Keratinocyte (primary cell): ENCODE data around the gene INIP. TPM values are rescaled to one million over a fixed set of nuclear protein-coding genes. Genes with fewer than 3 reads are reported as not detected.
A peak's percentile ranks its signal among the peaks of the same experiment; 100 is the strongest.

Source experiments
- DNase-seq: peaks from one replicate; pipeline ENCODE4 v3.0.0-alpha.2; 2011; ENCODE audit warnings: low read depth, missing footprints, low spot score
- FAIRE-seq: peaks from 2 replicates; lab custom pipeline; 2011; peaks lifted over from hg19 to GRCh38; lab: Jason Lieb, UNC
- H2AFZ ChIP-seq: 2 replicates; pipeline ENCODE4 v1.6.0; 2012; ENCODE audit warnings: low read length, control low read depth, inconsistent platforms; ENCODE audit not compliant: control insufficient read depth
- H3K27ac ChIP-seq: 2 replicates; pipeline ENCODE4 v1.5.1; 2011; ENCODE audit warnings: low read length; ENCODE audit not compliant: control insufficient read depth, insufficient read depth
- H3K27me3 ChIP-seq: 3 replicates; pipeline ENCODE4 v1.6.0; 2011; ENCODE audit warnings: low read length; ENCODE audit not compliant: control insufficient read depth, insufficient read depth; ENCODE audit errors: extremely low read depth
- H3K36me3 ChIP-seq, 2 experiments: 2 replicates in 1 of 2; 3 replicates in 1 of 2; pipeline ENCODE4 v1.5.1; 2011; ENCODE audit warnings: low read length in 2 of 2, mild to moderate bottlenecking in 1 of 2; ENCODE audit not compliant: control insufficient read depth in 2 of 2, insufficient read depth in 2 of 2; ENCODE audit errors: extremely low read depth in 1 of 2
- H3K4me1 ChIP-seq: 3 replicates; pipeline ENCODE4 v1.5.1; 2011; ENCODE audit warnings: low read length; ENCODE audit not compliant: control insufficient read depth, insufficient read depth; ENCODE audit errors: extremely low read depth
- H3K4me2 ChIP-seq: 3 replicates; pipeline ENCODE4 v1.6.0; 2011; ENCODE audit warnings: low read depth, low read length; ENCODE audit not compliant: control insufficient read depth, insufficient read depth; ENCODE audit errors: extremely low read depth
- H3K4me3 ChIP-seq, 3 experiments: fragments of 200-600 bp in 1 of 3; sonication (generic) in 1 of 3; 2 replicates in 2 of 3; 3 replicates in 1 of 3; pipeline ENCODE4 v1.5.1; 2011 to 2016; ENCODE audit warnings: low read length in 3 of 3, mild to moderate bottlenecking in 3 of 3, control low read depth in 2 of 3, inconsistent platforms in 1 of 3, low read depth in 1 of 3, mixed read lengths in 1 of 3, mixed run types in 1 of 3, moderate library complexity in 1 of 3; ENCODE audit not compliant: control insufficient read depth in 2 of 3, insufficient read depth in 2 of 3; ENCODE audit errors: extremely low read depth in 1 of 3
- H3K79me2 ChIP-seq: 2 replicates; pipeline ENCODE4 v1.6.0; 2012; ENCODE audit warnings: low read length; ENCODE audit not compliant: control insufficient read depth, insufficient read depth
- H3K9ac ChIP-seq: 3 replicates; pipeline ENCODE4 v1.6.0; 2011; ENCODE audit warnings: low read length; ENCODE audit not compliant: control insufficient read depth, insufficient read depth; ENCODE audit errors: extremely low read depth
- H3K9me1 ChIP-seq: 3 replicates; pipeline ENCODE4 v1.6.0; 2011; ENCODE audit warnings: low read length; ENCODE audit not compliant: control insufficient read depth, insufficient read depth; ENCODE audit errors: extremely low read depth
- H3K9me3 ChIP-seq: 2 replicates; pipeline ENCODE4 v1.5.1; 2012; ENCODE audit warnings: low read depth, low read length; ENCODE audit not compliant: control insufficient read depth
- H4K20me1 ChIP-seq: 3 replicates; pipeline ENCODE4 v1.6.0; 2011; ENCODE audit warnings: low read length; ENCODE audit not compliant: control insufficient read depth, insufficient read depth; ENCODE audit errors: extremely low read depth
- EZH2 ChIP-seq: IDR thresholded peaks from one replicate; pipeline ENCODE4 v1.6.1; 2012; ENCODE audit warnings: inconsistent platforms, mild to moderate bottlenecking, low read length, moderate library complexity
- dilution Hi-C: fragments of 300-500 bp; cut with MboI; formaldehyde crosslinking; loops from one replicate; pipeline ENCODE4 v1.7.0; 2020; ENCODE audit warnings: low sequenced_read_pairs; ENCODE audit not compliant: extremely low pct_ligation_motif_present
- polyA plus RNA-seq, 5 experiments: library from polyadenylated mRNA; depleted of rRNA in 3 of 5; stranded (reverse) in 3 of 5; stranded (forward) in 1 of 5; unstranded in 1 of 5; fragments of >200 nt; gene quantifications; 1 replicate in 1 of 5; 2 replicates in 3 of 5; 3 replicates in 1 of 5; pipeline versions ENCODE4 v1.2.1 to v1.2.3, GENCODE V29; 2011 to 2012; ENCODE audit warnings: missing spikeins in 2 of 5, low read depth in 1 of 5, low replicate concordance in 1 of 5
- TF ChIP-seq, protein P1 (sequence below), 3 experiments: IDR thresholded peaks in 1 of 3; conservative IDR thresholded peaks in 1 of 3; optimal IDR thresholded peaks in 1 of 3; 2 replicates in 2 of 3; 3 replicates in 1 of 3; pipeline versions ENCODE3 to v1.5.1; 2011; ENCODE audit warnings: low read length in 3 of 3, mild to moderate bottlenecking in 3 of 3, moderate library complexity in 2 of 3, control low read depth in 1 of 3, inconsistent platforms in 1 of 3; ENCODE audit not compliant: insufficient read depth in 2 of 3; ENCODE audit errors: extremely low read depth in 1 of 3

The INIP gene
- polyA plus RNA-seq, 1 donor (not counting 4 experiments of a cell fraction or from before 2014, with no cell fraction given) = 22.0 TPM

DNA sequence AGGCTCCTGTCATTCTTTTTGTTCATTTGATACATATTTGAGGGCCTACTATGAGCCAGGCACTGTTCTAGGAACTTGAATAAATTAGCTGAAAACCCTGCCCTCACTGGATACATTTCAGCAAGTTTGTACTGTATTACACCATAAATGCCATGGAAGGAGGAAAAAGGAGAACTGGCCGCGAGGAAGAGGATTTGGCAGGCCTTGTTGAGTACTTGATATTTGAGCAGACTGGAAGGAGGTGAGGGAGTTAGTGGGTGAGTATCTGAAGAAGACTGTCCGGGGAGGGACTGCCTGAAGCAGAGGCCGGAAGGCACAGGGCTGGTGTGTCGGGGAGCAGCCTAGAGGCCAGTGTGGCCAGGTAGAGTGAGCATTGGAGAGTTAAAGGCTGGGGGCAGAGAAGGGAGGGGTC is 37.1 kb upstream of the INIP start:
- Histone ChIP-seq H4K20me1 (no peaks in the 10 kb centered on the region), H3K9me1 (no peaks in the 10 kb centered on the region), H3K4me1 (peaks cover 63% of the 10 kb centered on the region), H3K27me3 (no peaks in the 10 kb centered on the region), H3K4me3 (peak overlapping the region; percentile 42 to 67 (median 64)), H2AFZ (no peak overlapping the region), H3K27ac (peak overlapping the region; percentile 78), H3K9ac (peak overlapping the region; percentile 66), H3K4me2 (peak overlapping the region; percentile 77), H3K79me2 (peaks cover 50% of the 10 kb centered on the region), H3K9me3 (no peaks in the 10 kb centered on the region), H3K36me3 (peaks cover 2 to 7% of the 10 kb centered on the region in 2 experiments)
- DNase-seq (no peak), FAIRE-seq (no peak)
- TF ChIP-seq, protein P1, sequence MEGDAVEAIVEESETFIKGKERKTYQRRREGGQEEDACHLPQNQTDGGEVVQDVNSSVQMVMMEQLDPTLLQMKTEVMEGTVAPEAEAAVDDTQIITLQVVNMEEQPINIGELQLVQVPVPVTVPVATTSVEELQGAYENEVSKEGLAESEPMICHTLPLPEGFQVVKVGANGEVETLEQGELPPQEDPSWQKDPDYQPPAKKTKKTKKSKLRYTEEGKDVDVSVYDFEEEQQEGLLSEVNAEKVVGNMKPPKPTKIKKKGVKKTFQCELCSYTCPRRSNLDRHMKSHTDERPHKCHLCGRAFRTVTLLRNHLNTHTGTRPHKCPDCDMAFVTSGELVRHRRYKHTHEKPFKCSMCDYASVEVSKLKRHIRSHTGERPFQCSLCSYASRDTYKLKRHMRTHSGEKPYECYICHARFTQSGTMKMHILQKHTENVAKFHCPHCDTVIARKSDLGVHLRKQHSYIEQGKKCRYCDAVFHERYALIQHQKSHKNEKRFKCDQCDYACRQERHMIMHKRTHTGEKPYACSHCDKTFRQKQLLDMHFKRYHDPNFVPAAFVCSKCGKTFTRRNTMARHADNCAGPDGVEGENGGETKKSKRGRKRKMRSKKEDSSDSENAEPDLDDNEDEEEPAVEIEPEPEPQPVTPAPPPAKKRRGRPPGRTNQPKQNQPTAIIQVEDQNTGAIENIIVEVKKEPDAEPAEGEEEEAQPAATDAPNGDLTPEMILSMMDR (optimal IDR thresholded peaks at IDR 0.05 in 1 of 3, IDR thresholded peaks at IDR 0.05 in 1 of 3, conservative IDR thresholded peaks at IDR 0.05 in 1 of 3; ENCODE audit: extremely low read depth in 1 of 3, insufficient read depth in 2 of 3, low read length in 3 of 3) = no peak
- TF ChIP-seq EZH2 = no peak
- dilution Hi-C loops = no loop called here

DNA sequence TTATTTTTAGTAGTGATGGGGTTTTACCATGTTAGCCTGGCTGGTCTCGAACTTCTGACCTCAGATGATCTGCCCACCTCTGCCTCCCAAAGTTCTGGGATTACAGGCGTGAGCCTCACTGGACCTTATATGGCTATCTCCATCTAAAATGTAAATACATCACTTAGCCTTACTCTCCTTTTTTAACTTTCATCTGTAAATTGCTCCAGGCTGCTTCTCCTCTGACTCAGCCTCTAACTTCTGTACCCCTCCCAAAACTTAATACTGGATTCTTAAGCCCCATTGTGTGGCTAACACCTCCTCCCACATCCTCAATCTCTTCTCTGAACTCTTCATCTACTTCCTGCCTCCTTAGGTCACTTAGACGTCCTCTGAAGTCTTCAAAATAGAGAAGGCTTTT is 36.7 kb upstream of the INIP start:
- Histone ChIP-seq H3K79me2 (peaks cover 45% of the 10 kb centered on the region), H3K4me3 (peak overlapping the region; percentile 42 to 67 (median 64)), H3K9ac (peak overlapping the region; percentile 66), H2AFZ (no peak overlapping the region), H3K27ac (peak overlapping the region; percentile 78), H3K27me3 (no peaks in the 10 kb centered on the region), H3K4me2 (peak overlapping the region; percentile 77), H3K9me1 (no peaks in the 10 kb centered on the region), H4K20me1 (no peaks in the 10 kb centered on the region), H3K36me3 (peaks cover 2 to 7% of the 10 kb centered on the region in 2 experiments), H3K9me3 (no peaks in the 10 kb centered on the region), H3K4me1 (peaks cover 67% of the 10 kb centered on the region)
- TF ChIP-seq, protein P1 (optimal IDR thresholded peaks at IDR 0.05 in 1 of 3, IDR thresholded peaks at IDR 0.05 in 1 of 3, conservative IDR thresholded peaks at IDR 0.05 in 1 of 3; ENCODE audit: extremely low read depth in 1 of 3, insufficient read depth in 2 of 3, low read length in 3 of 3) = no peak
- TF ChIP-seq EZH2 = no peak
- FAIRE-seq (peak; percentile 67), DNase-seq (peak; percentile 53)
- dilution Hi-C loops = no loop called here
